HG03521 (cell line): Measurements from ENCODE around the gene PIK3AP1.
"Not testable (repeated sequence)": the region's sequence is repeated elsewhere in the genome, so short reads cannot be mapped to it uniquely, and the experiment has no call there.

Experiments
- ATAC-seq: cut with Tn5 transposase; IDR thresholded peaks from one replicate; pipeline ENCODE4 v1.9.1; 2021; ENCODE audit warnings: mild to moderate bottlenecking, moderate library complexity; ENCODE audit not compliant: unreplicated experiment

PIK3AP1 gene

GRCh38 chr10:96585736-96586418, 134.4 kb downstream of the PIK3AP1 start:
- no peak for ATAC-seq

- no peak for ATAC-seq
Observed at GRCh38 chr10:96584474-96584873, 135.8 kb downstream of the PIK3AP1 start.

- no peak for ATAC-seq
Observed at GRCh38 chr10:96584035-96584434, 136.3 kb downstream of the PIK3AP1 start.

GRCh38 chr10:96579133-96579532, 141.2 kb downstream of the PIK3AP1 start:
- ATAC-seq: no peak

GRCh38 chr10:96578633-96579032, 141.7 kb downstream of the PIK3AP1 start:
- no peak for ATAC-seq

GRCh38 chr10:96578022-96578421, 142.3 kb downstream of the PIK3AP1 start:
- no peak for ATAC-seq

- ATAC-seq: no peak
Observed at GRCh38 chr10:96577069-96577468, 143.2 kb downstream of the PIK3AP1 start.

GRCh38 chr10:96576277-96576980, 143.9 kb downstream of the PIK3AP1 start:
- no peak for ATAC-seq

GRCh38 chr10:96574564-96574963, 145.8 kb downstream of the PIK3AP1 start:
- ATAC-seq: not testable (repeated sequence)

- no peak for ATAC-seq
Observed at GRCh38 chr10:96573036-96573435, 147.3 kb downstream of the PIK3AP1 start.

GRCh38 chr10:96570983-96571964, 149.0 kb downstream of the PIK3AP1 start:
- ATAC-seq: no peak

- no peak for ATAC-seq
Observed at GRCh38 chr10:96570511-96570910, 149.8 kb downstream of the PIK3AP1 start.

GRCh38 chr10:96568402-96568801, 151.9 kb downstream of the PIK3AP1 start:
- no peak for ATAC-seq

GRCh38 chr10:96565774-96566173, 154.5 kb downstream of the PIK3AP1 start:
- ATAC-seq: no peak

- ATAC-seq: no peak
Observed at GRCh38 chr10:96560966-96561887, 159.1 kb downstream of the PIK3AP1 start.

- ATAC-seq: no peak
Observed at GRCh38 chr10:96560489-96560888, 159.8 kb downstream of the PIK3AP1 start.

GRCh38 chr10:96556003-96556402, 164.3 kb downstream of the PIK3AP1 start:
- ATAC-seq: no peak

- no peak for ATAC-seq
Observed at GRCh38 chr10:96555330-96555729, 165.0 kb downstream of the PIK3AP1 start.

- no peak for ATAC-seq
Observed at GRCh38 chr10:96548589-96548988, 171.7 kb downstream of the PIK3AP1 start.

- ATAC-seq: not testable (repeated sequence)
Observed at GRCh38 chr10:96545558-96545957, 174.8 kb downstream of the PIK3AP1 start.
